SK-N-SH (cell line): ENCODE results near the gene TMEM176A.

Experiments
- EZH2phosphoT487 ChIP-seq: fragments of 200-600 bp; sonication (generic); IDR thresholded peaks from 2 replicates; pipeline ENCODE4 v1.6.1; 2017; ENCODE audit warnings: low read depth, mixed run types, mild to moderate bottlenecking, antibody characterized with exemption, moderate library complexity, borderline replicate concordance
- FOSL2 ChIP-seq: IDR thresholded peaks from 2 replicates; pipeline ENCODE4 v1.4.0; 2012; ENCODE audit warnings: low read depth, mild to moderate bottlenecking, moderate library complexity, borderline replicate concordance
- FOXJ3 ChIP-seq: sonication (generic); formaldehyde crosslinking; IDR thresholded peaks from 2 replicates; pipeline ENCODE4 v1.5.1; 2020; ENCODE audit warnings: mild to moderate bottlenecking, missing genetic modification reagents
- POLR2AphosphoS5 ChIP-seq: IDR thresholded peaks from 2 replicates; pipeline ENCODE4 v1.6.1; 2012; ENCODE audit warnings: low read depth, low read length
- RAD21 ChIP-seq: IDR thresholded peaks from 2 replicates; pipeline ENCODE4 v1.6.1; 2012; ENCODE audit warnings: mild to moderate bottlenecking, low read length
- TAF1 ChIP-seq: IDR thresholded peaks from 2 replicates; pipeline ENCODE4 v1.6.1; 2012; ENCODE audit warnings: low read depth, mild to moderate bottlenecking, low read length, moderate library complexity, borderline replicate concordance
- TCF12 ChIP-seq: IDR thresholded peaks from 2 replicates; pipeline ENCODE4 v1.4.0; 2012
- USF2 ChIP-seq: fragments of 150-350 bp; IDR thresholded peaks from 2 replicates; pipeline ENCODE4 v1.6.1; 2017; ENCODE audit warnings: antibody characterized with exemption, low read length, low read depth, borderline replicate concordance
- TF ChIP-seq, protein P1 (sequence below): IDR thresholded peaks from 2 replicates; pipeline ENCODE4 v1.4.0; 2012; ENCODE audit warnings: low read depth
- TF ChIP-seq, protein P2 (sequence below): fragments of 200-600 bp; sonication (generic); IDR thresholded peaks from 2 replicates; pipeline ENCODE4 v1.6.1; 2017; ENCODE audit warnings: antibody characterized with exemption, mild to moderate bottlenecking, moderate library complexity
- TF ChIP-seq, protein P3 (sequence below): fragments of 150-350 bp; IDR thresholded peaks from 2 replicates; pipeline ENCODE4 v1.6.1; 2016; ENCODE audit warnings: mild to moderate bottlenecking, low read depth, low read length

- TF ChIP-seq FOXJ3 (CRISPR knock-in tag) (no peak), EZH2phosphoT487 (no peak), POLR2AphosphoS5 (no peak), USF2 (no peak), RAD21 (no peak), TCF12 (no peak), TAF1 (no peak), FOSL2 (no peak)
- TF ChIP-seq, protein P1, sequence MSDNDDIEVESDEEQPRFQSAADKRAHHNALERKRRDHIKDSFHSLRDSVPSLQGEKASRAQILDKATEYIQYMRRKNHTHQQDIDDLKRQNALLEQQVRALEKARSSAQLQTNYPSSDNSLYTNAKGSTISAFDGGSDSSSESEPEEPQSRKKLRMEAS: no peak
- TF ChIP-seq, protein P2, sequence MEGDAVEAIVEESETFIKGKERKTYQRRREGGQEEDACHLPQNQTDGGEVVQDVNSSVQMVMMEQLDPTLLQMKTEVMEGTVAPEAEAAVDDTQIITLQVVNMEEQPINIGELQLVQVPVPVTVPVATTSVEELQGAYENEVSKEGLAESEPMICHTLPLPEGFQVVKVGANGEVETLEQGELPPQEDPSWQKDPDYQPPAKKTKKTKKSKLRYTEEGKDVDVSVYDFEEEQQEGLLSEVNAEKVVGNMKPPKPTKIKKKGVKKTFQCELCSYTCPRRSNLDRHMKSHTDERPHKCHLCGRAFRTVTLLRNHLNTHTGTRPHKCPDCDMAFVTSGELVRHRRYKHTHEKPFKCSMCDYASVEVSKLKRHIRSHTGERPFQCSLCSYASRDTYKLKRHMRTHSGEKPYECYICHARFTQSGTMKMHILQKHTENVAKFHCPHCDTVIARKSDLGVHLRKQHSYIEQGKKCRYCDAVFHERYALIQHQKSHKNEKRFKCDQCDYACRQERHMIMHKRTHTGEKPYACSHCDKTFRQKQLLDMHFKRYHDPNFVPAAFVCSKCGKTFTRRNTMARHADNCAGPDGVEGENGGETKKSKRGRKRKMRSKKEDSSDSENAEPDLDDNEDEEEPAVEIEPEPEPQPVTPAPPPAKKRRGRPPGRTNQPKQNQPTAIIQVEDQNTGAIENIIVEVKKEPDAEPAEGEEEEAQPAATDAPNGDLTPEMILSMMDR: no peak
- TF ChIP-seq, protein P3, sequence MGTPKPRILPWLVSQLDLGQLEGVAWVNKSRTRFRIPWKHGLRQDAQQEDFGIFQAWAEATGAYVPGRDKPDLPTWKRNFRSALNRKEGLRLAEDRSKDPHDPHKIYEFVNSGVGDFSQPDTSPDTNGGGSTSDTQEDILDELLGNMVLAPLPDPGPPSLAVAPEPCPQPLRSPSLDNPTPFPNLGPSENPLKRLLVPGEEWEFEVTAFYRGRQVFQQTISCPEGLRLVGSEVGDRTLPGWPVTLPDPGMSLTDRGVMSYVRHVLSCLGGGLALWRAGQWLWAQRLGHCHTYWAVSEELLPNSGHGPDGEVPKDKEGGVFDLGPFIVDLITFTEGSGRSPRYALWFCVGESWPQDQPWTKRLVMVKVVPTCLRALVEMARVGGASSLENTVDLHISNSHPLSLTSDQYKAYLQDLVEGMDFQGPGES: no peak
Measured at GRCh38 chr7:150790416-150791075, 10.0 kb upstream of the TMEM176A start.
